HG02798 (cell line): Measurements from ENCODE around the gene MDH1.
"Not testable (repeated sequence)": the region's sequence is repeated elsewhere in the genome, so short reads cannot be mapped to it uniquely, and the experiment has no call there.

Experiments used
- ATAC-seq: cut with Tn5 transposase; IDR thresholded peaks from one replicate; pipeline ENCODE4 v1.9.1; 2021; ENCODE audit warnings: mild to moderate bottlenecking; ENCODE audit not compliant: unreplicated experiment, poor library complexity

Gene MDH1

DNA sequence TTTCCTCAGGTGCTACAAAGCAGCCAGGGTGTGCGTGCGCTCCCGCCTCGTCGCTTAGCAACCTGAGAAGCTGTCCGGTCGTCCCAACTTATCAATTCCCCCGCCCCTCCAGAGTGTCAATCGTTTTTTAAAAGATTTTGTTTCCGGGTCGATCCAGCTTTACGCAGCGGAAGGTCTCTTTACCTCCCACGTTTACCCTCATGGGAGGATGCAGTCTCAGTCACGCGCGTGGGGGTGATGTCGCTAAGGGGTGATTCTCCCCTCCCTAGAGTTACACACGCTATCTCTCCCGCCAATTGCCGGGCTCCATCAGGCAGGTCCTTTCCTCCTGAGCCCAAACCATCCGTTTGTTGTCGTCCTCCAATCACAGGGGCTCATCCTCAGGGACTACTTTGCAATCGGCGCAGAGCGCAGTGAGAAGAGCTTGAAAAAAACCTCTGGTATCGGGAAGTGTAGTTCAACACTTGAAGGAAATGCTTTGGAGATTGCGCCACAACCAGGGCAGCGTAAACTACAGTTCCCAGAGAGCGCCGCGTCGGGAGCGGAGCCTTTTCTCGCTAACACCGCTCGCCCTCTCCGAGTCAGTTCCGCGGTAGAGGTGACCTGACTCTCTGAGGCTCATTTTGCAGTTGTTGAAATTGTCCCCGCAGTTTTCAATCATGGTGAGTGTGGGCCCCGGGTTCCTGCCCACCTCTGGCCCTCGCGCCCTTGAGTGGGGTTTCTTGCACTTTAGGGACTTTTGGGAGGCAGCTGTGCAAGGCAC lies at the start of gene MDH1, which contains the start of gene WDPCP:
Gene MDH1 (plus strand): TSS at position 579 of the 763 bp plus-strand sequence. CDS start 81 bp downstream, at position 660.
Gene WDPCP (minus strand): TSS at position 93 of the 763 bp plus-strand sequence. CDS start 206 bp downstream, outside the sequence.
- peak; percentile 88 for ATAC-seq

- ATAC-seq: no peak
These were observed 49.2 kb upstream of the MDH1 start for GRCh38 chr2:63539416-63540162.

- no peak for ATAC-seq
These were observed 44.6 kb upstream of the MDH1 start for GRCh38 chr2:63544017-63544627.

DNA sequence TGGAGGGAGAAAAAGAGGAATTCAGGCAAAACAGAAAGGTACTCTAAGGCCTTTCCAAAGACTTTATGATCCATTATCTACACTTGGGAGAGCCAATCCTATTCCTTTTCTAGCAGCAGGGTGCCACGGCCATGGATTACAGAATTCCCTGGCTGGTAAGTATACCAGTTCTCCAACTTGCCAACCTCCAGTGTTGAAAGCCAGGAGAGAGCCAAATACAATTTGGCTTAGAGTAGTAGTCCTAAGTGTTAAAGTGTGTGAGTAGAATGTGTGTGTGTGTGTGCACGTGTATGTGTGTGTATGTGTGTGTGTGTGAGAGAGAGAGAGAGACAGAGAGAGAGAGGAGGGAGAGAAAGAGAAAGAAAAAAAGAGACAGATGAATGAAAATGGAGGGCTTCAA lies 43.7 kb upstream of the MDH1 start:
- no peak for ATAC-seq

DNA sequence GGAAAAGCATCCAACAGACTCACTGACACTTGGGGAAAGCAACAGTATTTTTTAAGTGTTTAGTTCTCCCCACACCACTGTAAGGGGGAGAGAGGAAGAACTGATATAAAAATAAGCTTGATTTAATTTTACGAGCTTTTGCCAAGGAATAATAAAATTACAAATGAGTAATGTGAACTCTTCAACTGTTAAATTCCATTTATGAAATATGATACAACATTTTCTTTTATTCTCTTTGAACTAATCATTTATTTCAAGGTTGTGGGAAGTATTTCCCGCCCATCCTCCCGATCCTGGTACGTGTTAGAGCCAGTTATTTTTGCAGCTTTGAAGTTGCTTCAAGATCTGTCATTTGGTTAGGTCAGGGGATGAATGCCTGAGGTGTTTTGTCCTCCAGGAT lies 35.7 kb upstream of the MDH1 start:
- no peak for ATAC-seq

DNA sequence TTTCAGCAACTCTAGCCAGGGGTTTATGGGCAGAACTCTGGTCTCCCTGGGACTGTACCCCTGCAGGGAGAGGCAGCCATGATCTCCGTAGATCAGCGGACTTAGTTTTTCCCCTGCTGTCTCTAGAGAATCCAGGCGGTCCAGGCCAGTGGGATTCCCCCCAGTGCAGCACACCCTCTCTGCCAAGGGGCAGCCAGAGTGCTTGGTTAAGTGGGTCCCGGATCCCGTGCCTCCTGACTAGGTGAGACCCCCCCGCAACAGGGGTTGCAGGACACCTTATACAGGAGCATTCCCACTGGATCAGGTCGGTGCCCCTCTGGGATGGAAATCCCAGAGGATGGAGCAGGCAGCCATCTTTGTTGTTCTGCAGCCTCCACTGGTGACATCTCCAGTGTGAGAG lies 33.5 kb upstream of the MDH1 start:
- no peak for ATAC-seq

- no peak for ATAC-seq
These were observed 32.8 kb upstream of the MDH1 start for GRCh38 chr2:63555931-63556330.

- ATAC-seq: not testable (repeated sequence)
These were observed 30.9 kb upstream of the MDH1 start for GRCh38 chr2:63557819-63558218.

- ATAC-seq: not testable (repeated sequence)
These were observed 29.8 kb upstream of the MDH1 start for GRCh38 chr2:63558922-63559321.

GRCh38 chr2:63562751-63563150 lies 26.0 kb upstream of the MDH1 start:
- ATAC-seq: no peak

DNA sequence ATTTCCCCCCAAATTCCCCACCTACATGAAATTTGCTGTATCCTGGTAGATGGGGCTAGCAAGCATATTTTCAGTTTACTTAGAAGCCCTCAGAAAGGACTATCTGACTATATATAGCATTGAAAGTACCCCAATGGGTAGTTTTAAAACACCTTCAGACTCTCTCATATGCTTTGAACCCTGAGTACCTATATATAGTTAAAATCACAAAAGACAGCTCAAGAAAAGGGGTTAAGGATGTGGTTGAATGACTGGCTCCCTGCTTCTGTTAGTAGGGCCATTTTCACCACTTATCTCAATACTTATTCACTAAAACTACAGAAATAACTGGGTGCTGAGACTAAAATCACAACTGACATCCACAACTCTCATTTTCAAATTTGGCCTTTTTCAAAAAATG lies 19.0 kb upstream of the MDH1 start:
- peak; percentile 82 for ATAC-seq

GRCh38 chr2:63571291-63571690 lies 17.5 kb upstream of the MDH1 start:
- ATAC-seq: no peak

- no peak for ATAC-seq
These were observed 16.8 kb upstream of the MDH1 start for GRCh38 chr2:63572001-63572400.

- ATAC-seq: not testable (repeated sequence)
These were observed 15.7 kb upstream of the MDH1 start for GRCh38 chr2:63573026-63573425.

- not testable (repeated sequence) for ATAC-seq
These were observed 14.9 kb upstream of the MDH1 start for GRCh38 chr2:63573726-63574345.

- no peak for ATAC-seq
These were observed 12.2 kb upstream of the MDH1 start for GRCh38 chr2:63576546-63576945.

DNA sequence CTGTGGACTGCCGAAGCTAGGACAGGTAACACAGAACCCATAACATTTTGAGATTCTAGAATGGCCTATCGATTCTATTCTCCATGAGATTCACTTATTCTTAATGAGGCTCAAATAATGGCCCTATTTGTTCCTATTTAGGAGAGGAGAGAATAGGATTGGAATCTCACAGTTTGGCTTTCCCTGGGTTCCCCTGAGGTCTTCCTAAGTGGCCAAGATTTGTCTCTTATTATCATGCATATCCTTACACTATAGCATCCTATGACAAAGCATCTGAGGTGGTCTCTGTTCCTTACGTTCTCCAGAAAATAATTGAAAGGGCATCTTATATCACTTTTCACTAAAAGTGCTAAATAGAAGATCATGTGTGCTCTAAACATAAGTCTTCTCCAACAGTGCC lies 10.0 kb upstream of the MDH1 start:
- no peak for ATAC-seq

- no peak for ATAC-seq
These were observed 8.0 kb upstream of the MDH1 start for GRCh38 chr2:63580651-63581297.

DNA sequence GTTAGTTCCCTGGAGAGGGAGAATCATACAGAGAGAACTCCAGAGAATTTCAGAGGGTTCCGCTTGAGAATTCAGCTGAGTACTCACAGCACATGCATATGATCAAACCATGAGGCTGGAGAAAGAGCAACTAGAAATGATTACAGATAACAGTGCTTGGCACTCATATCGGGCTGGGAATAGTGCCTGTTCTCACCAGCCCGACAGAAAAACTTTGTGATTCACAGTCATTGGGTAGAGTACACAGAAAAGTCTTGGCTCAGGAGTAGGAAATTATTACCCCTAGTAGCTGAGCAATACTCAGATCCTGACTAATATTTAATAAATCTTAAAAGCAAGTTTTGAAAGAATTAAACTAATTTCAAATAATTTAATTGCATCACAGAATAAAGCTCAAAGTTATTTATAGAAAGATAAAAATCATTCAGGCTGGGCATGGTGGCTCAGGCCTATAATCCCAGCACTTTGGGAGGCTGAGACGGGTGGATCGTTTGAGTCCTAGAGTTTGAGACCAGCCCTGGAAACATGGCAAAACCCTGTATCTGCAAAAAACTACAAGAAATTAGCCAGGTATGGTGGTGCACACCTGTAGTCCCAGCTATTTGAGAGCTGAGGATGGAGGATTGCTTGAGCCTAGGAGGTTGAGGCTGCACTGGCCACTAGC lies 7.3 kb upstream of the MDH1 start:
- no peak for ATAC-seq

- ATAC-seq: no peak
These were observed 5.9 kb upstream of the MDH1 start for GRCh38 chr2:63582873-63583272.
